Endothelial cell (in vitro differentiated cells): ENCODE measurements around the gene SEMA6C. TPM values are rescaled to one million over a fixed set of nuclear protein-coding genes. Genes with fewer than 3 reads are reported as not detected.
A peak's percentile ranks its signal among the peaks of the same experiment; 100 is the strongest.

Source experiments
- DNase-seq: peaks from one replicate; pipeline ENCODE4 v3.0.0; 2021; ENCODE audit warnings: low spot score
- H3K27ac Mint-ChIP-seq: one replicate; pipeline ENCODE4 v1.8.0; 2021; ENCODE audit warnings: mixed read lengths, inconsistent platforms; ENCODE audit not compliant: unreplicated experiment
- H3K27me3 Mint-ChIP-seq: one replicate; pipeline ENCODE4 v1.8.0; 2021; ENCODE audit warnings: mild to moderate bottlenecking, moderate library complexity, mixed read lengths, inconsistent platforms; ENCODE audit not compliant: unreplicated experiment
- H3K36me3 Mint-ChIP-seq: one replicate; pipeline ENCODE4 v1.8.0; 2021; ENCODE audit warnings: mild to moderate bottlenecking, low read depth, mixed read lengths, inconsistent platforms; ENCODE audit not compliant: unreplicated experiment
- H3K4me1 Mint-ChIP-seq: one replicate; pipeline ENCODE4 v1.8.0; 2021; ENCODE audit warnings: mild to moderate bottlenecking, mixed read lengths, inconsistent platforms; ENCODE audit not compliant: unreplicated experiment
- H3K4me3 Mint-ChIP-seq: one replicate; pipeline ENCODE4 v1.8.0; 2021; ENCODE audit warnings: mild to moderate bottlenecking, mixed read lengths, inconsistent platforms; ENCODE audit not compliant: unreplicated experiment
- H3K9me3 Mint-ChIP-seq: one replicate; pipeline ENCODE4 v1.8.0; 2021; ENCODE audit warnings: mixed read lengths, inconsistent platforms; ENCODE audit not compliant: unreplicated experiment
- CTCF ChIP-seq: fragments of 200-600 bp; sonication (generic); IDR thresholded peaks from one replicate; pipeline ENCODE4 v1.5.0; 2021; ENCODE audit warnings: antibody characterized with exemption; ENCODE audit not compliant: unreplicated experiment
- total RNA-seq: library from RNA; stranded (reverse); fragmentation: NEBNext Ultra II Directional; extraction: Animal tissue kit (Norgen Biotek cat#: 25700); gene quantifications from one replicate; pipeline ENCODE4 v1.2.1, GENCODE V29; 2021; ENCODE audit not compliant: unreplicated experiment

Gene SEMA6C
- total RNA-seq, 1 donor from 2014 or later: 214 TPM

- peak overlapping the region; percentile 78 for H3K27ac Mint-ChIP-seq
- DNase-seq: no peak
- no peak for TF ChIP-seq CTCF
- peaks cover 11% of the 10 kb centered on the region for H3K27me3 Mint-ChIP-seq
- no peaks in the 10 kb centered on the region for H3K9me3 Mint-ChIP-seq
- H3K36me3 Mint-ChIP-seq: peaks cover 25% of the 10 kb centered on the region
- H3K4me3 Mint-ChIP-seq: peak overlapping the region; percentile 62
- H3K4me1 Mint-ChIP-seq: peaks cover 29% of the 10 kb centered on the region
Observed at GRCh38 chr1:151159373-151159772, 12.9 kb upstream of the SEMA6C start.

GRCh38 chr1:151158751-151159251 is 12.4 kb upstream of the SEMA6C start:
- Mint-ChIP-seq H3K27ac (peak overlapping the region; percentile 78), H3K4me3 (peak overlapping the region; percentile 62), H3K36me3 (peaks cover 25% of the 10 kb centered on the region), H3K4me1 (peaks cover 31% of the 10 kb centered on the region), H3K9me3 (no peaks in the 10 kb centered on the region), H3K27me3 (peaks cover 11% of the 10 kb centered on the region)
- TF ChIP-seq CTCF: no peak
- no peak for DNase-seq

DNA sequence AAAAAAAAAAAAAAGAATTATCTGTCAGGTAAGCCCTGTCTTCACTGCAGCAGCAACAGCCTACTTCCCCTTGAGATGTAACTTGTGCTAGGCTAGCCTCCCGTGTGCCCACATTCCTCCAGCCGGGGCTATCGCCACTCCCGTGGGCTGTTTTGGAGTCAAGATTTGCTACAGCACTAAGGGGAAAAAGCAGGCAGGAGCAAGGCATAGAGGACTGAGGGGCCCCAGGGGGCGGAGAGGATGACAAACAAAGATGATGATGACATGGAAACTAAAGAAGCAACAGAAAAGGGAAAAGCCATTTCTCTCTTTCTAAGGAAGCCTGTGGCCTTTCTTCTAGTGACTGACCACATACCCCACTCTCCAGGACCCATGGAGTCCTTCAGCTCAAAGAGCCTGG is 11.9 kb upstream of the SEMA6C start:
- Mint-ChIP-seq H3K9me3 (no peaks in the 10 kb centered on the region), H3K27ac (peak overlapping the region; percentile 45), H3K36me3 (peaks cover 25% of the 10 kb centered on the region), H3K27me3 (peaks cover 11% of the 10 kb centered on the region), H3K4me3 (peak overlapping the region; percentile 48), H3K4me1 (peaks cover 31% of the 10 kb centered on the region)
- TF ChIP-seq CTCF: no peak
- DNase-seq: no peak

DNA sequence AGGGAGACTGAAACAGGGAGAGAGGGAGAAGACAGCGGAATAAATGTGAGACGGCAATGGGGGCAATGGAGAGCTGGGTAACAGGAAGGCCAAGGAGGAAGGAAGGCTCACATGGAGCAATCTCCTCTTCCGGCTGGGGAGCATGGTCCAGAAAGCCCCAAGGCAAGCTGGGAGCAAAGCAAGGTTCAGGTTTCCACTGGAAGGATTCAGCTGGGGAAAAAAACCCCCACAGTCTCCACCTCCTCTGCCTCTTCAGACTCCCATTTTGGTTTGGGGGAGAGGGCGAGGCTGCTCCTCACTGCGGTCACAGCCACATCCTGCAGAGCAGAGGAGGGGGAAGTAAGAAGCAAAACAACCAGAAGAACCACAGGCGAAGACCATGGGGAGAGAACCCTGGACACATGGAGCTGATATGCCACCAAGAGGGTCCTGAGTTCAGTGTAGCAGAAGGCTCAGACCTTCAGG is 10.7 kb upstream of the SEMA6C start:
- peaks cover 31% of the 10 kb centered on the region for H3K4me1 Mint-ChIP-seq
- peak overlapping the region; percentile 44 for H3K27ac Mint-ChIP-seq
- peaks cover 25% of the 10 kb centered on the region for H3K36me3 Mint-ChIP-seq
- no peaks in the 10 kb centered on the region for H3K9me3 Mint-ChIP-seq
- DNase-seq: no peak
- H3K4me3 Mint-ChIP-seq: peak overlapping the region; percentile 34
- H3K27me3 Mint-ChIP-seq: peaks cover 11% of the 10 kb centered on the region
- no peak for TF ChIP-seq CTCF

- H3K27ac Mint-ChIP-seq: peak within 1 kb of the TSS; percentile 44
- peak within 1 kb of the TSS; percentile 34 for H3K4me3 Mint-ChIP-seq
- DNase-seq: no peak
- peaks cover 31% of the 10 kb centered on the region for H3K4me1 Mint-ChIP-seq
- no peak for TF ChIP-seq CTCF
- peaks cover 19% of the 10 kb centered on the region for H3K36me3 Mint-ChIP-seq
- no peaks in the 10 kb centered on the region for H3K9me3 Mint-ChIP-seq
- H3K27me3 Mint-ChIP-seq: peaks cover 11% of the 10 kb centered on the region
Observed at GRCh38 chr1:151156515-151156819, 10.0 kb upstream of the SEMA6C start, which contains the start of gene TNFAIP8L2. Gene TNFAIP8L2 (plus strand): TSS chr1:151156649. CDS start chr1:151158698, 2,049 bp downstream.
